ENCODE data around the gene GAS2L2. TPM values are rescaled to one million over a fixed set of nuclear protein-coding genes. Genes with fewer than 3 reads are reported as not detected.

GAS2L2 gene
- total RNA-seq, 1 donor from 2014 or later: not detected

DNA sequence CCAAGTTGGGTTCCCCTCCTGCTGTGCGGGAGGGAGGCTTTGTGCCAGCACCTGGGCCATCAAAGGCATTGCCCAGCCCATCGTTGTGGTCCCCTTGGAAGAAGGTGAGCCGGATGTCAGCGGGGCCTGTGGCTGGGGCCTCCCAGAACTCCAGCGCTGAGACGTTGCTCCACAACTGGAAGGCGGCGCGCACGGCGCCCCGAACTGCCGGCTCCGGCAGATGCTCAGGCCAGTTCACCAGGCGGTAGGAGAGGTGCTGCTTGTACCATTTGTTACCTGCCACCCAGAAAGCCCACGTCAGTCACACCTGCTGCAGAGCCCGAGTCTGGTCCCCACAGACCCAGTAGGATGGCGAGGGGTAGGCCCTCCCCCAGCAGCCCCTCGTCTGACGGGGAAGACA lies 20.1 kb upstream of the GAS2L2 start:
- Histone ChIP-seq H3K4me1 (peaks cover 26% of the 10 kb centered on the region), H3K27ac (no peak overlapping the region)
- no peak for DNase-seq (ENCODE audit: extremely low spot score in 2 of 2)

DNA sequence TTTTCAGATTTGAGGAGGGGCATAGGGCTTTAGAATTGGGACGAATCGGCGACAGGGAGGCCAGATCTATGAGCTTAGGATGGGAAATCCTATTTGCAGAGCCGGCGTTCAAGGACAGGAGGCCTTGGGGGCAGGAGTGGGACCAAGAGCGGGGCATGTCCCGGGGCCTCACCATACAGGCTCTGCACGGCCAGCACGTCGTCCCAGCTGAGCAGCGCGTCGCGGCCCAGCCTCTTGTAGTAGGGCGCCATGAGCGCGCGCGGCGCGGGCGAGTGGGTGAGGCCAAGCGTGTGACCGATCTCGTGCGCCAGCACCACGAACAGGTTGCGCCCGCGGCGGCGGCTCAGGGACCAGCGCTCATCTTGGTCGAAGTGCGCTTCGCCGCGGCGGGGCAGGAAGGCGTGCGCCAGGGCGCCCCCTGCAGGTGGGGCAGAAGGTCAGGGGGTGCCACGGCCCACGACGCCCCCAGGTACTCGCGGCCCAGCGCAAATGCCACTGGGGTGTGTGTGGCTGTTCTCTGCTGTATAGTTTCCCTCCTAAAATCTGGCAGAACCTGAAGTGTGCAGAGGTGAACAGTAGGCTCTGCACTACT lies 17.0 kb upstream of the GAS2L2 start:
- H3K9me3 ChIP-seq: no peaks in the 10 kb centered on the region
- peaks cover 19% of the 10 kb centered on the region for H3K4me1 ChIP-seq
- H3K36me3 ChIP-seq: no peaks in the 10 kb centered on the region
- no peak overlapping the region for H3K27ac ChIP-seq
- intact Hi-C loops (cut with DNase I): no loop called here
- no peaks in the 10 kb centered on the region for H3K27me3 ChIP-seq
- H3K4me3 ChIP-seq: no peak overlapping the region
- DNase-seq (ENCODE audit: extremely low spot score in 2 of 2): no peak
- TF ChIP-seq, protein P1, sequence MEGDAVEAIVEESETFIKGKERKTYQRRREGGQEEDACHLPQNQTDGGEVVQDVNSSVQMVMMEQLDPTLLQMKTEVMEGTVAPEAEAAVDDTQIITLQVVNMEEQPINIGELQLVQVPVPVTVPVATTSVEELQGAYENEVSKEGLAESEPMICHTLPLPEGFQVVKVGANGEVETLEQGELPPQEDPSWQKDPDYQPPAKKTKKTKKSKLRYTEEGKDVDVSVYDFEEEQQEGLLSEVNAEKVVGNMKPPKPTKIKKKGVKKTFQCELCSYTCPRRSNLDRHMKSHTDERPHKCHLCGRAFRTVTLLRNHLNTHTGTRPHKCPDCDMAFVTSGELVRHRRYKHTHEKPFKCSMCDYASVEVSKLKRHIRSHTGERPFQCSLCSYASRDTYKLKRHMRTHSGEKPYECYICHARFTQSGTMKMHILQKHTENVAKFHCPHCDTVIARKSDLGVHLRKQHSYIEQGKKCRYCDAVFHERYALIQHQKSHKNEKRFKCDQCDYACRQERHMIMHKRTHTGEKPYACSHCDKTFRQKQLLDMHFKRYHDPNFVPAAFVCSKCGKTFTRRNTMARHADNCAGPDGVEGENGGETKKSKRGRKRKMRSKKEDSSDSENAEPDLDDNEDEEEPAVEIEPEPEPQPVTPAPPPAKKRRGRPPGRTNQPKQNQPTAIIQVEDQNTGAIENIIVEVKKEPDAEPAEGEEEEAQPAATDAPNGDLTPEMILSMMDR (IDR thresholded peaks at IDR 0.05): no peak
- TF ChIP-seq POLR2A (IDR thresholded peaks at IDR 0.05) (no peak), POLR2AphosphoS5 (IDR thresholded peaks at IDR 0.05; ENCODE audit: insufficient read depth in 1 of 2, low read depth in 1 of 2) (no peak)

More for the DNA sequence above, 20.1 kb upstream of the GAS2L2 start:
- H3K9me3 ChIP-seq: no peaks in the 10 kb centered on the region
- H3K27me3 ChIP-seq: no peaks in the 10 kb centered on the region
- no peaks in the 10 kb centered on the region for H3K36me3 ChIP-seq
- TF ChIP-seq POLR2A (IDR thresholded peaks at IDR 0.05): no peak
- no peak for TF ChIP-seq POLR2AphosphoS5 (IDR thresholded peaks at IDR 0.05; ENCODE audit: insufficient read depth in 1 of 2, low read depth in 1 of 2)
- TF ChIP-seq, protein P1 (IDR thresholded peaks at IDR 0.05): no peak
- no peak overlapping the region for H3K4me3 ChIP-seq
- intact Hi-C loops (cut with DNase I): no loop called here

DNA sequence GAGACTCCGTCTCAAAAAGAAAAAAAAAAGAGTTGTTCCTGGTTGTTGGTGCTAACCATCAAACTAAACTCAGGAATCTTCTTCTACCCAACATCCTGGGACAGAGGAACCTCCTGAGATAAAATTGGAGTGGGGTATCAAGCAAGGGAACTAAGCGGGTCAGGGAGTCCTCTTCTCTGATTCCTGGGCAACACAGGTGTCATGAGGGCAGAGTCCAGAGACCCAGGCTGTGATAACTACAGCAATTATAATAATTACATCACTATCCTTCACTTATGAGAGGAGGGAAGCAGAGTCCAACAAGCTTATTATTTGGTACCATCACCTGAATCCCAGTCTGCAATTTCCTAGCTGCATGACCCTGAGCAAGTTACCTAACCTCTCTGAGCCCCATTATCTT lies 15.8 kb upstream of the GAS2L2 start:
- no peak overlapping the region for H3K27ac ChIP-seq
- intact Hi-C loops (cut with DNase I): no loop called here
- H3K4me3 ChIP-seq: no peak overlapping the region
- TF ChIP-seq POLR2AphosphoS5 (IDR thresholded peaks at IDR 0.05; ENCODE audit: insufficient read depth in 1 of 2, low read depth in 1 of 2) (no peak), POLR2A (IDR thresholded peaks at IDR 0.05) (no peak)
- TF ChIP-seq, protein P1 (IDR thresholded peaks at IDR 0.05): no peak
- H3K4me1 ChIP-seq: peaks cover 18% of the 10 kb centered on the region
- H3K27me3 ChIP-seq: no peaks in the 10 kb centered on the region
- no peaks in the 10 kb centered on the region for H3K9me3 ChIP-seq
- no peaks in the 10 kb centered on the region for H3K36me3 ChIP-seq
- DNase-seq (ENCODE audit: extremely low spot score in 2 of 2): no peak

DNA sequence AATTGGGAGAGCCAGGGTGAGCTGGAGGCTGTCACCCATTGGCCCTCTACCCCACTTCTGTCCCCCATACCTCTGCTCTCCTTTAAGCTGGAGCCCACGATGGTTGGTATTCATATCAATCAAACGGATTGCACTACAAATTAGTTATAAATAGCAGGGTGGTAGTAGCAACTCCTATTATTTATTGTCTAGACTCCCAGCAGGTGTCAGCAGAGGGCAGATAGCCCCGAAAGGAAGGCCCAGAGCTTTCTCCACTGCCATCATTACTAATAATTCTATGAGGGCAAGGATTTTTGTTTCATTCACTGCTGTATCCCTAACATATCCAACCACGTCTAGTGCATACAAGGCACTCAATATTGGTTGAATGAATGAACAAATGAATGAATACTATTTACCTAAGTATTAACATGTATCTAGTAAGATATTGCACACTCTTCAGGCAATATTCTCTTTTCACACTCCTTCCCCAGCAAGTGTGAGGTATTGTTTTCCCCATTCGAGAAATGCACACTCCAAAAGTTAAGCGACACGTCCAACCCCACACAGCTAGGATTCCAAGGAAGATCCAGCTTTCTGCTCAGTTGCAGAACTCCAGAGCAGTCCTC lies 14.0 kb upstream of the GAS2L2 start:
- TF ChIP-seq POLR2AphosphoS5 (IDR thresholded peaks at IDR 0.05; ENCODE audit: insufficient read depth in 1 of 2, low read depth in 1 of 2): no peak
- TF ChIP-seq, protein P1 (IDR thresholded peaks at IDR 0.05): no peak
- intact Hi-C loops (cut with DNase I): no loop called here
- no peak overlapping the region for H3K4me3 ChIP-seq

DNA sequence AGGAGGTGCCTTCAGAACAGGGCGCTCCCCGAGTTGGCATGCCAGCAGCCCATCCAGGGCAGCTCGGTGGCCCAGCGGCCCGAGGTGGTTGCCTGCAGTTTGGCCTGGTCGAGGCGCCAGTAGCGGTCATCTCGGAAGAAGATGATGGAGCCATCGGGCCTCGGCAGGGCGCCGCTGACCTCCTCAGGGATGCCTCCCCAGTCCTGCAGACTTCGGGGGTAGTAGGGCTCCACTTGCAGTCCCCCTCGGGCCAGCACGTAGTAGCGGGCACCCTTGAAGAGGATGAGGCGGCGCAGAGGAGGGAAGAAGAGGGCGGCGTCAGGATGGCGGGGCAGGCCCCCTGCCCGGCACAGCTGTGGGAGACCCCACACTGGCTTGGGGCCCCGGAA lies 13.4 kb upstream of the GAS2L2 start:
- intact Hi-C loops (cut with DNase I): no loop called here
- no peaks in the 10 kb centered on the region for H3K36me3 ChIP-seq
- TF ChIP-seq POLR2AphosphoS5 (IDR thresholded peaks at IDR 0.05; ENCODE audit: insufficient read depth in 1 of 2, low read depth in 1 of 2) (no peak), POLR2A (IDR thresholded peaks at IDR 0.05) (no peak)
- TF ChIP-seq, protein P1 (IDR thresholded peaks at IDR 0.05): no peak
- peaks cover 12% of the 10 kb centered on the region for H3K4me1 ChIP-seq
- H3K9me3 ChIP-seq: no peaks in the 10 kb centered on the region
- no peak for DNase-seq (ENCODE audit: extremely low spot score in 2 of 2)
- H3K27me3 ChIP-seq: no peaks in the 10 kb centered on the region
- H3K4me3 ChIP-seq: no peak overlapping the region
- H3K27ac ChIP-seq: no peak overlapping the region

More for the DNA sequence above, 14.0 kb upstream of the GAS2L2 start:
- Histone ChIP-seq H3K36me3 (no peaks in the 10 kb centered on the region), H3K27ac (no peak overlapping the region), H3K9me3 (no peaks in the 10 kb centered on the region), H3K4me1 (peaks cover 12% of the 10 kb centered on the region), H3K27me3 (no peaks in the 10 kb centered on the region)
- DNase-seq (ENCODE audit: extremely low spot score in 2 of 2): no peak

Measured in vagina (tissue), 2 donors.